PFSK-1 (cell line): ENCODE data around the gene RPS15A.

Experiments used
- POLR2AphosphoS5 ChIP-seq: IDR thresholded peaks from 2 replicates; pipeline ENCODE4 v1.6.1; 2012; ENCODE audit warnings: low read depth, mild to moderate bottlenecking, control low read depth, low read length, moderate library complexity
- REST ChIP-seq, 2 experiments: IDR thresholded peaks; 2 replicates each; pipeline versions ENCODE4 v1.6.1 to v1.8.0; 2011 to 2012; ENCODE audit warnings: low read depth in 2 of 2, low read length in 2 of 2, control low read depth in 1 of 2, inconsistent platforms in 1 of 2, mild to moderate bottlenecking in 1 of 2, moderate library complexity in 1 of 2; ENCODE audit not compliant: insufficient read depth in 1 of 2
- SIN3A ChIP-seq: IDR thresholded peaks from 2 replicates; pipeline ENCODE4 v1.6.1; 2012; ENCODE audit warnings: mild to moderate bottlenecking, low read length, moderate library complexity, borderline replicate concordance; ENCODE audit not compliant: insufficient read depth

DNA sequence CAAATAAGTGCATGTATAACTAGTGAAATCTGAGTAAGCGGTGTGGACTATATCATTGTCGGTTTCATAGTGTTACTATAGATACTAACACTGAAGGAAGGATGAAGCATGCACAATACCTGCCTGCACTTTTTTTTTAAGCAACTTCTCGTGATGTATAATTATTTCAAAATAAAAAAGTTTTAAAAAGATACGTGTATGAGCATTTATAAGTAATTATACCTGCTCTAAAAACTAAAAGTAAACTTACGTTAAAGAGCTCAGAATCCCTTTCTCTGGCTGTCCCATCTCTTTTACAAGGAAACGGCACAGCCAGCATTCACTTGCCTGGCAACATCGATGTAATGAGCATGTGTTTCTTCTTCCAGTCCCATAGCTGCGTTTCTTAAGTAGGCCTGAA lies 42.5 kb upstream of the RPS15A start:
- TF ChIP-seq POLR2AphosphoS5 (no peak), SIN3A (no peak), REST (IDR thresholded peaks at IDR 0.05; ENCODE audit: insufficient read depth in 1 of 2, low read depth in 2 of 2, low read length in 2 of 2) (no peak)
